ENCODE results near the gene CREBRF.
A peak's percentile ranks its signal among the peaks of the same experiment; 100 is the strongest.
"Not testable (repeated sequence)": the region's sequence is repeated elsewhere in the genome, so short reads cannot be mapped to it uniquely, and the experiment has no call there.

CREBRF gene

DNA sequence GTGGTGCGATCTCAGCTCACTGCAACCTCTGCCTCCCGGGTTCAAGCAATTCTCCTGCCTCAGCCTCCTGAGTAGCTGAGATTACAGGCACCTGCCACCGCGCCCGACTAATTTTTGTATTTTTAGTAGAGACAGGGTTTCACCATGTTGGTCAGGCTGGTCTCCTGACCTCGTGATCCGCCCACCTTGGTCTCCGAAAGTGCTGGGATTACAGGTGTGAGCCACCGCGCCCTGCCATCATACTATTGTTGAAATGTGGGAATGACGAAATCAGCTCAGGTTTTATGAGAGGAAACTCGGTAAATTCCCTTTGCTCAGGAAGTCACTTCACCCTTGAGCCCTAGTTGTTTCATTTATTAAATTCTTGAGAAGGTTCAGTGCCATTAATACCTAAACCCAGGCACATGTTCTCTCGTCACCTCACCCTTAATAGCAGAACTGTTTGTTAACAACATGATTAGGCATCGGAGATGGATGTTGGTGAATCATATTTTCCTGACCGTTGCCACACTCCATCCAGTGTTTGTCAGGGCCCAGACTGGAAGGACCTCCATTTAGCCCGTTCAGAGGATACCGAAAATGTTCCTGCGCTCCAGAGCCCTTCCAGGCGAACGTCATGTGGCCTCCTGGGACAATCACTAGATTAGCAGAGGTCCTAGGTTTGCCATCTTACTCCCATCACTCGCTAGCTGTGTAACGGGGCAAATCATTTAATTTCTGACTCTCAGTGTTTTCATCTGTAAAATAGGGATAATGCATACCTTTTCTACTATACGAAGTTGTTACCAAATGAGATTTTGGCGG is 20.0 kb upstream of the CREBRF start:
- no peak for DNase-seq (ENCODE audit: low spot score)

DNA sequence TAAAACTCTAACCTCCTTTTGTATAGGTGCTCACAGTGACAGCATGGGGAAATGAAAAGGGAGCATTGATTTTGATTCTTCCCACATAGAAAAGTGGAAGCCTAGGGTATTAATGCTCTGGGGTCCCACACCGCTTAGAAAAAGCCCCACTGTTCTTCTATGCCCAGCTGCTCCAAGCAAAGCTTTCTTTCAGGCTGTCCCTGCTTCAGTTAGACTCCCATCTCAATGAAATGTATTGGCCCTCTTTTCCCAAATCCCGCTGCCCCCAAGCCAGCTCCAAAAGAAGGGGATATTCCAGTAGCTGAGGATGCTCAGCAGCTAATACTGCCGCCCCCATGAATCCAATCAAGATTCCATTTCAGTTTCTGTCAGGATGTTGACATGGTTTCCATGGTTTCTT is 17.0 kb upstream of the CREBRF start:
- no peak for DNase-seq (ENCODE audit: low spot score)

DNA sequence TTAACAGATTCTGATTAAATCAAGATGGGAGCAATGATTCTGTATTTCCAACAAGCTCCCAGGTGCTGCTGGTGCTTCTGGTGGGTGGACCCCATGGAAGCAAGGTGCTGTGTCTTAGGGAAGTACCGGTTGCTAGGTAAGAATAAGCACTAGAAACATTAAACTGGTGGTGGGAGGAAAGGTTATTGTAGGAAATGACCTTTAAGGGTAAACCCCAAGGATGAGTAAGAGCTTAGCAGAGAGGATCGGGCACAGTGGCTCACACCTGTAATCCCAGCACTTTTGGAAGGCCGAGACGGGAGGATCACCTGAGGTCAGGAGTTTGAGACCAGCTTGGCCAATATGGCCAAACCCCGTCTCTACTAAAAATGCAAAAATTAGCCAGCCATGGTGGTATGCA is 16.2 kb upstream of the CREBRF start:
- DNase-seq (ENCODE audit: low spot score) = no peak

DNA sequence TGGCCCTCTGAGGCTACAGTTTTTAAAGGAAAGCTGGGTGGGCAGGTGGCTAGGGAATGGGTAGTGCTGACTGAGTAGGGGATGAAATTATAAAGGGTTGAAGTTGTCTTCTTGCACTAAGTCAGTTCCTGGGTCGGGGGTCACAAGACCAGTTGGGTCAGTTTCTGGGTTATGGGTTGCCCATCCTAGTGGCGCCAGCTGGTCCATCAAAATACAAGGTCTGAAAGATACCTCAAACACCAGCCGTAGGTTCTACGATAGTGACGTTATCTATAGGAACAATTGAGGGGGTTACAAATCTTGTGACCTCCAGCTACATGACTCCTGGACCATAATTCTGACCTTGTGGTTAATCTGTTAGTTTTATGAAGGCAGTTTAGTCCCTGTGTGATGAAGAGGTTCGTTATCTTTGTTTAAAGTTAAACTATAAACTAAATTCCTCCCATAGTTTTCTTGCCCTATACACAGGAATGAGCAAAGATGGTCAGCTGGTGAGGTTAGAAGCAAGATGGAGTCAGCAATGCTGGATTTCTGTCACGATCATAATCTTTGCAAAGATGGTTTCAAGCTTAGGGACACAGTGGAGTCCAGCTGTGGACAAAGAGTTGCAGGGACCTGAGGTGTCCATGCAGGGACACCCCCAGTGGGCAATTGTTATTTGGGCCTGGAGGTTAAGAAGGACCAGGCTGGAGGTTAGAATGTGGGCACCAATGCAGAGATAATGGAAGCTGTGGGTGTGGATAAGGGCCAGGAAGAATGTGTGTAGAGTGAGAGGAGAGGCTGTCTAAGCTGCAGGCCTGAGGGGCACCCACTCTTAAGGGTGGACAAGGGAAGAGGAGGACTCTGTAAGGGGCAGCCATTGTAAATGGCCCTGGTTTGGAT is 14.0 kb upstream of the CREBRF start:
- DNase-seq (ENCODE audit: low spot score) = no peak

DNA sequence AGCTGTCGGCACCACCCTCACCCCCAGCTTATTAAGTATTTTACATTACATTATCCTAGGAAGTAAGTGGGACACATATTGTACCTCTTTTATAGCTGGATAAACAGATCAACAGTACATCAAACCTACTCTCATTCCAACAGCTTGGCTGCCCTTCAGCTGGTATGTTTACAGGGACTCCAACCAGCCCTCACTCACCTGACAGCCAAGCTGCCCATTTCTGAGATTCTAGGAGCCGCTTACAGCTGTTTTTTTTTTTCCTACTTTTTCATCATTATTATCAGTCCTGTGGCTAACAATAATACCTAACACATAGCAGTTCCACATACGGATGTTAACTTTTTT is 13.4 kb upstream of the CREBRF start:
- no peak for DNase-seq (ENCODE audit: low spot score)

DNA sequence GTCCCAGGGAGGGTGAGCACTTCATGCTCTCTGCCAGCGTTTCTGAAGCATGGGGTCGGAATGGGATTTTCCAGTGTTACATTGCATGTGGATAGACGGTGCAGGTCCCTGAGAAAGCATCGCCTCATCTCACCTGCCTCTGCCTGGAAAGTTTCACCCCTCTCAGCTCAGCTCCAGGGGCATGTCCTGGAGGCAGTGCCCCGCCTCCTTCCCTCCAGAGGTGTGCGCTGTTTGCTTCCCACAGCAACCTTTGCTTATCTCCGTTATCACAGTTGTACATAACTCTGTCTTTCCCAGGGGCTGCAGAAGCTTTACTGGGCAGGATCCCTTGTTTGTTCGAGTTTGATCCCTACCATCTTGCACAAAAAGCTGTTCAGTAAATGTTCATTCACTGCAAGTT is 10.7 kb upstream of the CREBRF start:
- DNase-seq (ENCODE audit: low spot score) = no peak

DNA sequence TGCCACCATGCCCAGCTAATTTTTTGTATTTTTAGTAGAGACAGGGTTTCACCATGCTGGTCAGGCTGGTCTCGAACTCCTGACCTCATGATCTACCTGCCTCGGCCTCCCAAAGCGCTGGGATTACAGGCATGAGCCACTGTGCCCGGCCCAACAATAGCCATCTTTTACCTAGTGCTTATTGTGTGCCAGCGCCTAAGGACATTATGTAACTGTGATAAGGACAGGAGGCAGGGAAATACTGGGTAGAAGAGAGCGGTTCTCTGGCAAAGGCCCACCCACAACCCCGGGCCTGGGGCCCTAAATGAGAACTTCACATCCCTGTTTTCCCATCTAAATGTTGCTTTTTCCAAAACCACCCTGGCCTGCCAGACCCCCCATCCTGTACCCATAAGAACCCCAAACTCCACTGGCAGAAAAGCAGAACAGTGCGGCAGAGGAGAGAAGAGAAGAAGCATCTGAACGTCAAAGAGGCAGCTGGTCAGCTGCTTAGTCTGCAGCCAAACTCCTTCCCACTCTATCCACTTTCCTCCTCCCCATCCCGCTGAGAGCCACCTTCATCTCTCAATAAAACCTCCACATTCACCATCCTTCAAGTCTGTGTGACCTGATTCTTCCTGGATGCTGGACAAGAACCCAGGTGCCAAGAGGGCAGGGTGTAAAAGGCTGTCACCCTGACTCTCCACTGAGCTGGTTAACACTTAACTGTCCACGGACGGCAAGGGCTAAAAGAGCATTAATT is 8.9 kb upstream of the CREBRF start:
- DNase-seq (ENCODE audit: low spot score) = not testable (repeated sequence)

DNA sequence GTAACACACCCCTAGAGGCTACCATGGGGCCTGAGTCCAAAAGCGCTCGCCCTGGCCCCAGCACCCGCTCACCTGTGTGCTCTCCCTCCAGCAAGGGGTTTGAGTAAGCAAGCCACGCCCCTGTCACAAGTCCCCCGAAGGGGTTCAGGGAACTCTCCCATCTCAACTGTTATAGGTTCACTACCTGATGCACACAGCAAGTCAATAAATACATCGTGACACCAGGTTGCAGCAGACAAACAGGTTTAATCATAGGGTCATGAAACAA is 8.4 kb upstream of the CREBRF start:
- no peak for DNase-seq (ENCODE audit: low spot score)

DNA sequence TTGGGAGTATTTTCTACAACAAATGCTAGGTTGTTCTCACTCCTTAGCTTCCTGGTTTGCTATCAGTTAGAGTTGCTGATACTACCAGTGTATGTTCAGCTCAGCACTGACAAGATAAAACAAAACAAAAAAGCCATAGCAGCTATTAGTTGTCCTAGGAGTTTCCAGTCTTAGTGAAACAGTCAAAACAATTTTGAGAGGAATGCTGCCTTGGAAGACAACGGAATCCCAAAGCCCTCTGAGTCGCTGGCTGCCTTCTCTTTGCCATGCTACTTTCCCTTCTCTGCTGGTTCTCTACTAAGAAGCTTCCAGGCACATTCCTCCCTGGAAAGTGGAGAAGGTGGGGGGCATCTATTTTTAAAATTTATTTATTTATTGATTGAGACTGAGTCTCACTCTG is 5.4 kb upstream of the CREBRF start:
- no peak for DNase-seq (ENCODE audit: low spot score)

DNA sequence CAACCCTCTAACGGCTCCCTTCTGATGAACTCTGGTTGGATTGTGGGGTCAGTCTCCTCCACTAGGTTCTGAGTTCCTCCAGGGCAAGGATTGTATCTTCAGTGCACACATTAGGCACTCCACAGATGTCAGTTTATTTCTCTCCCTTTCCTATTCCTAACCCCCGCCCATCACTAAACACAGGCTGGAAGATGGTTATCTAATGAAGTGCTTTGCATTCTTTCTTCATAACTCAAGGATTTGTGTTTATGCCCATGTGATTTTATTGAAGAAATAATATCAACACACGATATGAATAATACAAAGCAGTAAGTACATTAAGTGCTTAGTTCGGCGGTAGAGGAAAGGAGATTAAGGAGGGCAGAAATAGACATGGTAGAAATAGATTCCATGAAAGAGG is 4.4 kb upstream of the CREBRF start:
- no peak for DNase-seq (ENCODE audit: low spot score)

DNA sequence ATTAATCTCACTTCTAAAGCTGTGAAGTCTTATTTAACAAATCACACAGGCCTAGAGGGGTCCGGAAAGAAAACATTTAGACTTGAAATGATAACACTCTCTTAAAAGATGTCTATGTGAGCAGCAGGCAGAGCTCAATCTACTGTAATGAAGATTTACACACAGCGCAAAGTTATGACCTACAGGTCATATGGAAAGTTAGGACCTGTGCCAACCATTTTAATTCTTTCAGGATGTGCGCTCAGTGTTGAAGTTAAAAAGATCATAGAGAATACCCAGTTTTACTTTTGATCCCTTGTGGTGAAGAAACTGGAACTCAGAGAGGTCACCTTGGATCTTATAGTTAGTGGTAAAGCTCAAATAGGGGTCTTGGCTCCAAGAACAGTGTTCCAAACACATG is 3.1 kb upstream of the CREBRF start:
- no peak for DNase-seq (ENCODE audit: low spot score)

DNA sequence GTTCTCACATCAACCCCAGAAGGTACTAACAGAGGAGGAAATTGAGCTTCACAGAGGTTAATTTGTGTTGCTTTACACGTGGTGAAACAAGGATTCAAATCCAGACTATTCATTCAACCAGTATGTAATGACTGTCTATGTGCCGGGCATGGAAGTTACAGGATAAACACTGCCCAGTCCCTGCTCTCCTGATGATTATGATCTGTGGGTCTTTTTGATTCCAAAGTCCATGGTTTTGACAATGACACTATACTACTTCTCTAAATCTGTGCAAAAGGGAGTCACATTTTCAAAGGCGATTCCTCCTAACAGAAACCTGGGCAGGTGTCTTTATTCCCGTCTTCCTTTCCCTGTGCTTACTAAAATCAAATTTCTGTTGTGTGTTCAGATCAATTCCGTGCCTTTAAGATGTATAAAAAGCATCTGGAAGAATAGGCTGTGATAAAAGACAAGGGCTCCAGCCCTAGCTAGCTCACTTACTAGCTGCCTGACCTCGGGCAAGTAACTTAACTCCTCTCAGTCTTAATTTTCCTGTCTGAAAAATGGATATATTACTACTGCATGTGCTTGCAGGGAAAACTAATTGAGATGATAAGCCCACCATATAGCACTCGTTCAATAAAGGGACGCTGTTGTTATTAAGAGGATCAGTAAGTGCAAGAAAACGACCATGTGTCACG is 970 bp upstream of the CREBRF start:
- DNase-seq (ENCODE audit: low spot score) = no peak

DNA sequence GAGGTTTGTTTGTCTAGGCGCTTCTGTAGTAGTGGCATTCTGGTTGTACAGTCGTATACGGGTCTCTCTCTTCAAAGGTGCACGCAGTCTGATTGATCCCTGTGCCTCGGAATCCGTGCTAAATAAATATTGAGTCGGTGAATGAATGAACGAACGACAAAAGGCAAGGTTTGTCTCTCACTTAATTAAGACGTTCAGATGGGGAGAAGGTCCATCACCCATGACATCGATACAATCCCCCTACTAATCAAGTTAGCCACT is 500 bp upstream of the CREBRF start:
- DNase-seq (ENCODE audit: low spot score) = peak; percentile 28

DNA sequence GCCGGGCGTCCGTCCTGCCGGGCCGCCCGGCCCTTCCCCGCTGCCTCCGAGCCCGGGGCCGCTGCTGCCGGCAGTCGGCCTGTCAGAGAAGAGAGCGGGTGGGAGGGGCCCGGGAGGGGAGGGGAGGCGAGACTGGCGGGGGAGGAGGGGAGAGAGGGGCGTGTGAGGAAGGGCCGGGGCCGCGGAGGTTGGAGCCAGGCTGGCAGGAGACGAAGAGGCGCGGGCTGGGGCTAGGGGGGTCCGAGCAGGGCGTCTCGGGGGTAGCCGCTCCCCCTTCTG is 570 bp downstream of the CREBRF start:
- DNase-seq (ENCODE audit: low spot score) = no peak

DNA sequence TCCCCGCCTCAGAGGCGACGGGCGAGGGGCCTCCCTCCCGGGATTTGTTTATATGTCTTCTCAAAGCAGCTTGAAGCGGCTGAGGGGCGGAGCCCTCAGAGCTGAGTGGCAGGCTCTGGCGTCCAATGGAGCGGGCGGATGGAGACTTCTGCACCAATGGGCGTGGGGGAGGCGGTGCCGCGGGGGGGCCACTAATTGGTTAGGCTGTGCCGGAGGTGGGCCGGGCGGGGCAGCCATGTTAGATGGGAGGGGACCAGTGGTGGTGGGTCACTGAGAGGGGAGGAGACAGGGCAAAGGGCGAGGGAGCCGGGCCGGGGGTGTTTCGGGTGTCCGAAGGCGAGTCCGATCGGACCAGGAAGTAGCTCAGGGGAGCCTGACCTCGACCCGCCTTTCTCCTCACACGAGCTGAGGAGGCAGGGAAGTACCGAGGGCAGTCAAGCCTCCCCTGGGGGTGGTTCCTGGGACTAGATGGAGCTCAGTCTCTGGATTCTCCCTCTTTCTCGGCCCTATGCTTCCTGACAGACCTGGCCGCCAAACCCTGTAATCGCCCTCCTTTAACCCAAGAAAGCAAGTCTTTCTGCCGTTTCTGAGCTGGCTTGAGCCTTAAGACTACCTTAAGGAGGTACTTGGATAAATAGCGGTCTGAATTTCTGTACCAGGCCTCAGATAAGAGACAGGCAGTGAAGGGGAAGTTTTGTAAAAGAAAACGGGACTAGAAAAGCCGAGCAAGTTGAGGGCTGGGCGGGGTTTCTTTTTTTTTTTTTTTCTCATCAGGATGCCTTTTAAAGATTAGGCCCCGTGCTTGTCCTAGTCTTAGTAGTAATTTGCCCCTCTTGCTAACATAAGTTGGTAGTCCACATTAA is 1.1 kb downstream of the CREBRF start:
- peak; percentile 97 for DNase-seq (ENCODE audit: low spot score)

DNA sequence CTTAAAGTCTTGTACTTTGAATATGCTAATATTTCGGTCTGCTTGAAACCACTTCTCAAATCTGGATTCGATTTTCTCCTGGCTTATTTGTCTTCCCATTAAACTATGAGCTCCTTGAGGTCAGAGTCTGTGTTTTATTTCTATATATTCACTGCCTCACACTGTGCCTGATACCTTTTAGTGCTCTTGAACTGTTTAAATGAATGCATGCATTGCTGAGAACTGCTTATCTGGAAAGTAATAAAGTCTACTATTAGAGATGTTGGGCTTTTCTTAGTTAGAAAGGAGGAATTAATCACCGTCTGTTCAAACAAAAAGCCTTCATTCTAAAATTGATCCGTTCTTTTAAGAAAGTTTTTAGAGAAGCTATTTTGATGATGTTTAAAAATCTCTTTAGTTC is 6.0 kb downstream of the CREBRF start:
- DNase-seq (ENCODE audit: low spot score) = no peak

DNA sequence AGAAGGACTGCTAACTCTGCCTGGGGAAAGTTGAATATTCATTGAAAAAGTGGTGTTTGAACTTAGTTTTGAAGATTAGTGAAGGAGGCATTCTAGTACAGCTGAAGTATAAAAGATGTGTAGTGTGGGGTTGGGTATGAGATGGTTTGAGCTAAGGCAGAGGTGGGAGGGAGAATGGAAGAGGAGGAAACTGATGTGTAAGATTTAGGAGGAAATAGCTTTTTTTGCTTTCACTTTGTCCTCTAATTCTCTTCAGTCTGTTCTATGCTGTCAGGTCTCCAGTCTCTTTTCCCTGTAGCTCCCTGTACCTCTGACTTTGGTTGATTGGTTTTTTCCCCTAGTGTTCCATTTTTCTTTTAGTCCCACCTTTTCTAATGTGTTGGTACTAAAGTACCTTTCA is 9.0 kb downstream of the CREBRF start:
- no peak for DNase-seq (ENCODE audit: low spot score)

DNA sequence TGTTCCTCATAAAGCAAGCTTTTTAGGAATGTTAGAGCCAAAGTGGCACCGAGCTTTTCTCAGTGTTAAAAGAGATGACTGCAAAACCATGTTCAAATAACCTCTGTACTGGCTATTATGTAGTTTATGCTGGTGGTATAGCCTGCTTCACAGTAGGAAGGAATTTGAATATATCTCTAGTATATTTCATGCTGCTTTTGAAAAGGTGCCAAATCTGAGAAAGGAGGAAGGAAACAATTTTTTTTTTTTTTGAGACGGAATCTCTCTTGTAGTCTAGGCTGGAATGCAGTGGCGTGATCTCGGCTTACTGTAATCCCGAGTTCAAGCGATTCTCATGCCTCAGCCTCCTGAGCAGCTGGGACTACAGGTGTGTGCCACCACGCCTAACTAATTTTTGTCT is 13.5 kb downstream of the CREBRF start:
- no peak for DNase-seq (ENCODE audit: low spot score)

DNA sequence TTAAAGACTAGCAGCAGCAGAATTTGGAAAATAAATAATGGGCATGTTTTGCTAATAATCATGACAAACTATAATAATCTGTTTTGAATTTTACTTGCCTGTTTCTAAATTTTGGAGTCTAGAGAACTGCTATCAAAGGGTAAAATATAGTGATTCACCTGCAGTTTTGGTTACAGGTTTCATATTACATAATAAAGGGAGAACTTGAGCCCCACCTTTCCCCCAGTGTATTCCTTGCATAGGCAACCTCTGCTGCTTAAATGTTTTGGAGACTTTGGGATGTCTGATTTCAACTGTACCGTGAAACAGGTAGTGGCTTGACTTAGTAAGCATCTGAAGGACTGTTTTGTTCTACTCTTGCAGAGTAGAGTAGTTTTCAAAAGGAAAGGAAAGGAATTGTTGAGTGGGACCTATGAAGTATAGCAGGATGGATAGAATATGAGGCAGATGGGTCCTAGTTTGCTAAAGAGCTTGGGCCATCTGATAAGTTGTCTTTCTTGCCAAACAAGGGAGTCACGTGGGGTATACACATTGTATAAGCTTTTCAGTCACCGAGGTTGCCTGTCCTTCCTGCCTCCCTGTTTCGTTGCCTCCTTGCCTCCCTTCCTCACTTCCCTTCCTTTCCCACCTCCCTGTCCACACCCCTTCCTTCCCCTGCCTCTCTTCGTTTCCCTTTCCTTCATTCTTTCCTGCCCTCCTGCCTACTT is 19.1 kb downstream of the CREBRF start:
- DNase-seq (ENCODE audit: low spot score) = no peak

DNA sequence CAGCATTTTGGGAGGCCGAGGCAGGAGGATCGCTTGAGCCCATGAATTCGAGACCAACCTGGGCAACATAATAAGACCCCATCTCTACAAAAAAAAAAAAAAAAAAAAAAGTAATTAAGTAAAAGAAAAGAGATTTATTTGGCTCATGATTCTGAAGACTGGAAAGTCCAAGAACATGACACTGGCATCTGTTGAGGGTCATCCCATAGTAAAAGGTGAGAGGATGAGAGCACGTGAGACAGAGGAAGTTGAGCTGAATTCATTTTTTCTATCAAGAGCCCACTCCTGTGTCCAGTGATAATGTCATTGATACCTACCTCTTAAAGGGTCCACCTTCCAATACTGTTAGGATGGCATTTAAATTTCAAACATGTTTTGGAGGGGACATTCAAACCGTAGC is 19.8 kb downstream of the CREBRF start:
- no peak for DNase-seq (ENCODE audit: low spot score)

DNA sequence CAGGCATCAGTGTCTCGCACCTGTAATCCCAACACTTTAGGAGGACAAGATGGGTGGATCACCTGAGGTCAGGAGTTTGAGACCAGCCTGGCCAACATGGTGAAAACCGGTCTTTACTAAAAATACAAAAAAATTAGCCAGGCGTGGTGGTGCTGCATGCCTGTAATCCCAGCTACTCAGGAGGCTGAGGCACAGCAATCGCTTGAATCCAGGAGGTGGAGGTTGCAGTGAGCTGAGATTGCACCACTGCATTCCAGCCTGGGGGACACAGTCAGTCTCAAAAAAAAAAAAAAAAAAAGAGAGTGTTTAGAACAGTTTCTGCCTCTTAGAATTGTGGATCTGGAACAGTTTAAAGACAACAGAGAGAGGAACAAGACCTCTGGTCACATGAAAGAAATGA is 20.3 kb downstream of the CREBRF start:
- not testable (repeated sequence) for DNase-seq (ENCODE audit: low spot score)

DNA sequence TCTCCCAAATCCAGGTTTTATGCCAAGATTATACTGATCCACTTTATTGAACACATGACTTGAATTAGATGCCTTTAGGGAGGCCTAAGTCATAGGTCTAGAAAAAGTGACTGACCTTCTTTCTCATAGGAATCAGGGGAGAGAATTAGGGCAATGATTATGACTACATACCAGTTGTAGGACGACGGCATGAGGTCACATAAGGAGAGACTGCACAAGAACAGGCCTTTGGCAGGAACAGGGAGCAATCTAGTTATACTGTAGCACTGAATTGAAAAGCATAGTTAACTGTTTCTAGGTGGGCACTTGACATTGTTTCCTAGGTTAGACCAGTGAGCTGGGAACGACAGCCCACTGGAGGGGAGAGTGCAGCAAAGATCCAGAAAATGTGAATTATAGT is 22.7 kb downstream of the CREBRF start:
- DNase-seq (ENCODE audit: low spot score) = no peak

Data from SW480 (cell line).